ENCODE results near the gene ZNF674.

The ZNF674 gene
- long read RNA-seq, donor 1 = 0 reads
- long read RNA-seq, donor 2 = 0 reads
- long read RNA-seq, donor 3 = 0 reads
- long read RNA-seq, donor 4, full-length matches to known transcripts = 1 of 16 reads
- long read RNA-seq, donor 4, partial matches to known transcripts = 15 of 16 reads
- long read RNA-seq, donor 4, other reads (novel, unspliced or antisense) = 0 of 16 reads
- long read RNA-seq, donor 5, full-length matches to known transcripts = 1 of 1 reads
- long read RNA-seq, donor 5, partial matches to known transcripts = 0 of 1 reads
- long read RNA-seq, donor 5, other reads (novel, unspliced or antisense) = 0 of 1 reads
- long read RNA-seq, donor 6 = 0 reads
- long read RNA-seq, donor 7 = 0 reads
- long read RNA-seq, donor 8, full-length matches to known transcripts = 2 of 2 reads
- long read RNA-seq, donor 8, partial matches to known transcripts = 0 of 2 reads
- long read RNA-seq, donor 8, other reads (novel, unspliced or antisense) = 0 of 2 reads

DNA sequence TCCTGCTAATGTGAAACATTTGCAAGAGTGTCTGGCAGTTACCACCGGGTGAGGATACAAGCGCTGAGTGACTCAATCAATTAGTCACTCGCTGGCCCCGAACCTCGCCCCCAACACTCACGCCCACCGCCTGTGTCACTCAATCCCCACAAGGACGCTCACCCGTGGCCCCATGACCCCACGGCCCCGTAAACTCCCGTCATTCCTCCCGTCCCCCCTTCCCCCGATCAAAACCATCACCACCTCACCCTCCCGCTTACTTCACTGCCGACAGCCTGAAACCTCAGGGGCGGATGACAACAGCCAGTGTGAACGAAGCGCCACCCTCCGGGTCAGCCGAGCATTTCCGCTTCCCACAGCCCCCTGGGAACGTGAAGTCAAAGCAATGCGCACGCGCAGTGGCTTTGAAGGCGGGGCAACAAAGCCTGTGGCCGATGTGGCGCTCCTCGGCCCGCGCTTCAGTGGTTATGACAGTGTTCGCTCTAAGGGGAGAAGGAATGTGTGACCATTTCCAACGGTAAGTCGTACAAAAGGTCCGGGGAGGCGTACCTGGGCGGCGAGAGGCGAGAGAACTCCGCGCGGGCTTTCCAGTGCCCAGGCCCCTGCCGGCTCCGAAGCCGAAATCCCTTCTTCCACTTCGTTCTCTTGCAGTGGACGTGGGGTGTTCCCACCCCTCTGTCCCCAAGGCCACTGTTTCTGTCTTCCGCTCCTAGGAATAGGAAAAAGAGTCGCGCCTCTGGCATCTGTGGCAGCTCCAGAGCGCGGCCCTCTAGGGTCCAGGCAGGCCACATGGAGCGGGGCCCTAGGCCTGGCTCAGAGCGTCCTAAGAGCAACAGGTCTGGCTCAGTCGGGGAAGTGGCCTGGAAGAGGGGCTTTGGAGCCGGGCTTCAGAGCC, at the start of gene ZNF674:
TSS of gene ZNF674 (minus strand) at position 311 of the 895 bp plus-strand sequence. CDS start 3,334 bp downstream, outside the sequence.
- peak; percentile 80 for DNase-seq

DNA sequence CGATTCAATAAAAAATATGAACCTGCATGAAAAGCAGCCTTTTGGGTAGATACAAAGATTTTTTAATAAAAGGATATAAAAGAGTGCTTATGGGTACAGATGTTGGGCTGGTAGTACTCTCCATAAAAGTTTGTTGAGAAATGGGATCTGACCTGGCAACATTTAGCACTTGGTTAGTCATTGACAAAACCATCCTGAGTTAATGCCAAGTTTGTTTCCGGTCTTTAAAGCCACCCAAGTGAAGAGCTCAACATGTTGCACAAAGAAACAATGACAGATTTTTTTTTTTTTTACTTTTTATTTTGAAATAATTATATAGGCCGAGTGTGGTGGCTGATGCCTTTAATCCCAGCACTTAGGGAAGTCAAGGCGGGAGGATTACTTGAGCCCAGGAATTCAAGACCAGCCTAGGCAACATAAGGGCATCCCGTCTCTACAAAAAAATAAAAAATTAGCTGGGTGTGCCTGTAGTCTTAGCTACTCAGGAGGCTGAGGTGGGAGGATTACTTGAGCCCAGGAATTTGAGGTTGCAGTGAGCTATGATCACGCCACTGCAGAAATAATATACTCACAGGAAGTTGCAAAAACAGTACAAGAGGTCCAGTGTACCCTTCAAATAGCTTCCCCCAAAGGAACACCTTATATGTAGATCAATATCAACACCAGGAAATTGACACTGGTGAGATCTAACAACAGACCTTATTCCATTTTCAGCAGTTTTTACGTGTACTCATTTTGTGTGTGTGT, 44.9 kb upstream of the ZNF674 start:
- no peak for DNase-seq

DNA sequence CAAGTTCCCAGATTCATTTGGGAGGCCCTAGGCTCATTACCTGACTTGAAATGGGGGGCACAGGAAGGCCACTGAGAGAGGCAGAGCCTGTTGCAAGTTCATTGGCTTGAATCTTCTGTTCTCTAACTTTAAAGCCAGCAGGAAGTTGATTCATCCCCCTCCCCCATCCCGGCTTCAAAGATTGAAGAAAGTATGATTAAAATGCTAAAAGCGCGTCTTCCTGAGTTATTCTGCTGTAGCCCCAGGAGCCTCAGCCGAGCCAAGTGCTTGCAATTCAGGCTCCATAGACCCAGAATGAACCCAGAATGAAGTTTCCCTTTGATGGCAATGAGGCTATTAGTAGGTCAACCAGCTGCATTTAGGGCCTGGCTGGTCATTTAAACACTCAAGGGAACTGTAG, 43.0 kb upstream of the ZNF674 start:
- no peak for DNase-seq

DNA sequence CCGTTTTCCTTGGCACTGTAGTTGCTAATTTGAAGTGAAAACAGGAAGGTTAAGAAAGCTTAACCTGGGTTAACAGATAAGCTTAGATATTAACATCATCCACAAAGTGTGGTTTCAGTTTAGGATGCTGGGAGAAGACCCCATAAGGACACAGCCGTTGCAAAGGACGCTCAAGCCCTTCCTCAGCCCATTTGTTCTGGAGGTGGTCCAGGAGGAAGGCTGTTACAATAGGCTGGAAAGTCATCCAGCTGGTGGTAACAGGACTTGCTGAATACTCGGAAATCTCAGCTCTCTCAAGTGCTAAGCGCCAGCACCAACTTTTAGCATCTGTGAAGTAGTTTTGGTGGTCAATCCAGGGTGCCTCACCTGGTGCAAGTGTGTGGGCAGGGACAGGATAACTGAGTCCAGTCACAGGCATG, 42.5 kb upstream of the ZNF674 start:
- DNase-seq = no peak

DNA sequence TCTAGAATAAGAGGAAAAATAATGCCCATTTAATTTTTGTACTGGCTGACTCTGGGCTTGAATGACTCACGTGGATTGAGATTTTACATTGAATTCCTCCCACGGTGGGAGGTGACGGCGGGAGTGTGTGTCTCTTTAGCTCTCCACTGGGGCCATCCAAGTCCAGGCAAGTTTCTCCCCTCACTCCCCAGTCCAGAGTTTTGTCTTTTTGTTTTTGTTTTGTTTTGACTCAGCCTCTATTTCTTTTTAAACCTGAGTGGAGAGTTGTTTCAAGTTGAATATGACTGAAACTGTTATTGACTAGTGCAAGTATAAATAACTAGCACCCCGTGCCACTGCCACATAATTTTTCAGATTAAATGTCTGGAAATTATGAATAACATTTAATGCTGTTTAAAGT, 41.9 kb upstream of the ZNF674 start:
- no peak for DNase-seq

DNA sequence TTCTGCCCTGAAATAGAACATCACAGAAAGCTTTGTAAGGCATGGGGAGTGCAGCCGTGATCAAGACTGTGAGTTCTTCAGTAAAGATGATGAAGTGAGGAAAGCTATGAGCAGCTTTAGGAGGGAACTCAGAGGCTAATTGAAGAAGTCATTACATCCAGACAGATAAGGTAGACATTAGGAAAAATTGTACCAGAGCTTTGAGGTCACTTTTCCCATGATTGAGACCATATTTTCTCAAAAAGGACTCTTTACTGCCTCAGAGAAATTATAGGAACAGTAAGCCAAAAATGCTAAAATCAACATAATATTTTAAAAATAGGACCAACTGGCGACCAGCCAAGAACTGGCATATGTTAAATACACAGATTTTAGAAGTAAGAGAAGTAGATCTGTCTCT, 39.5 kb upstream of the ZNF674 start:
- no peak for DNase-seq

DNA sequence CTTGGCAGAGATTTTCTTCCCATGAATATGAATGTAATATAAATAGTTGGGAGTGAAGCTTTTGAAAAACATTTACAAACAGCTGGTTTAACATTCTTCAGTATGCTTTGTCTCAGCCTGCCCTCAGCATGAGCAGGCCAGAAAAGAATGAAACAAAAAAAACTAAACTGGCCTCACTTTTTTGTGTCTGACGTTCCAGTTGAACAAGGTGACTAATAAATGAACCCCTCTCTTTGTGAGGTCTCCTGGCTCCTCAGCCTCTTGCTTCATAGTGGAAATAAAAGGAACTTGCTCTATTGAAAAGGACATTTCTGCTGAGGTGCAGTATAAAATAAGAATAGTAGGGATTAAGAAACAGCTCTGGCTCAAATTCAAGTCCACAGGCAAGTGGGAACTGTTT, 37.7 kb upstream of the ZNF674 start:
- no peak for DNase-seq

DNA sequence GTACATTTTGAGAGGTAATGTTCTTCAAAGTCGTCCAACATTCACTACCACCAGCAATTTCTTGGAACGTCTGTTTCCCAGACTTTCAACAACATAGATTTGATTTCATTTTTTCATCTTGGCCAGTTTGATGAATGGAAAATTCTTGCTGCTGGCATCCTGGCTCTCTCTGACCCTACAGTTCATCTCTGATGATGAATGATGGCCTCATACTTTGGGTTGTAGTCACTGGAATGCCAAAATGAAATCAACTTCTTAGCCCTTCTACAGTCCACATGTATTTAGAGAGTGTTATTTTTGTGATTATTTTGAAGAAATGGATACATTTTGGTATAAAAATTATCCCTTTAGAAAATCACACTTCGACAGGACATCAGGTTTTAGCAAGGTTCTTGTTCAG, 37.1 kb upstream of the ZNF674 start:
- DNase-seq = no peak

DNA sequence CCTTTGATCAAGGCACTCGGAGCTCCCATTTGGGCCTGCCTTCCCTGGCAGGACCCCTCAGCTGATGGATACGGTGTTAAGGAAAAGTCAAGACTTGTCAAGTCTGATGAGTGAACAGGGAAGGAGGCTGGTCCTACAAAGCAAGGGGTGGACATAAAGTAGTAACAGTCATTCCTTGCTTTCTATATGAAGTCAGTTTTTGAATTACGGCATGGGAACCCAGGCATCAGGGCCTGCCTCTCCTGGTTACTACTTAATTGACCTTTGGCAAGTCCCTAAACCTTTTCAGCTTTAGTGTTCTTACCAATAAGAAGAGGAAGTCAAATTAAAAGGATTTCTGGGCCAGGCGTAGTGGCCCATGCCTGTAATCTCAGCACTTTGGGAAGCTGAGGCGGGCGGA, 35.4 kb upstream of the ZNF674 start:
- DNase-seq = no peak

DNA sequence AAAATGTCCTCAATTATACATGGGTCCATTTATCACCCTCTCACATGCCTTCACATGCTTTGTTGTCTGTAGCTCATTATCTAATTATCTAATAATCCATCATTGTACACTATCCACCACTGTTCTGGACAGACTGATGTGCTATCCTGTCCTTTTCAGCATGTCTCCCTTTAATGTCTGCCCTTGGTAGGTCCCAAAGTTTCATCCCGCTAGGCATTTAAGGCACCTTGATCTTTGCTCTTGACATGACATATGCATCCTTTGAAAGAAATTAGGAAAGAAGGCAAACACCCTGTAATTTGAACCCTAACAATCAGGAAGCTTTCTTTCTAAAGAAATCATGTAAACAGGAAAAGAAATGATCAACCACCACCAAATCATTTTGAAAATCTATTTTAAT, 34.0 kb upstream of the ZNF674 start:
- DNase-seq = no peak

DNA sequence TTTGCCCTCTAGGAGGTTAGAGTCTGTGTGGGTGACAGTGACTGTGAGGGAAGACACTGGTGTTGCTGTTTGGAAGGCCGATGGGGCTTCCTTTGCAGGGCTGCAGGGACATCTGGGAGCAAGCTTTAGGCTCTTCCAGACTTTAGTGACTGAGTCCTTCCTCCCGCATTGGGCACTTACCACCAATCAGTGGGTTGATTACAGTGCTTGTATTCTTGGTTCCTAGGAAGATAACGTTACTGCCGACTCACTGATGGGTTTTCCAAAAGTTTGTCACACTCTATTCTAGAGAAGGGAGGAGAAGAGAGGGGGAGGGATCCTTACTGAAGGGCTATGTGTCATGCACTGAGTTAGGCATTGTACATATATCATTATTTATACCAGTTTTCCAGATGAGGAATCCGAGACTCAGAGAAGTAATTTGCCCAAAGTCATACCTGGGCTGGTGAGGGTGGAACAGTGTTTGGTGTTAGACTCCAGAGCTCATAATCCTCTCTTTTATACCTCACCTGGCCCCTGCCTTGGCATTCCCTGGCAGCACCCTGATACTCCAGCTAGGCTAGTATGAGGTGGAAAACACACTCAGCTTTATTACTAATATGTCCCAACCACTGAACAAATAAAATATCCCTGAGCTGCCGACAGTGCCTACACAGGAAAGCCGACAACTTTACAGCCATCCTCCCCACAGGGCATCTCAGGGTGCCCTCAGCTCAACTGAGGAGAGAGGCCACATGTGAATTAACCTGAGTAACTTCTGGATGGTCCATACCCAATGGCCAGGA, 32.2 kb upstream of the ZNF674 start:
- DNase-seq = no peak

DNA sequence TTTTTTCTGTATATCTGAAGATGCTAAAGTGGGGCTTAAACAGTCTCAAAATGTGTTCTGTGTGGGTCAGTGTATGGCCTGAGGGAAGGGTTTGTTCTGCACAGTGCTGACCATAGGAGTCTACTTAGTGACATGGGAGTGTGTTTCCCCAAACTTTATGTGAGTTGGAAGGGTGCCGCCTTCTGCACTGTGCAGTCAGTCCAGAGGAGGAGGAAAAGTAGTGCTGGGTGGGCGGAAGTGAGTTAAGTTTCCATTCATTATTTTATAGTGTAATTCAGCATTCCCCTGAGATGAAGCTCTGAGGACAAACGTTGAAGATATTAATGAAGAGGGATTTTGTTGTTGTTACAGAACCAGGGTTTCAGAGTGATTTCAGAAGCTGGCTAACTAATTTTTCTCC, 31.2 kb upstream of the ZNF674 start:
- no peak for DNase-seq

DNA sequence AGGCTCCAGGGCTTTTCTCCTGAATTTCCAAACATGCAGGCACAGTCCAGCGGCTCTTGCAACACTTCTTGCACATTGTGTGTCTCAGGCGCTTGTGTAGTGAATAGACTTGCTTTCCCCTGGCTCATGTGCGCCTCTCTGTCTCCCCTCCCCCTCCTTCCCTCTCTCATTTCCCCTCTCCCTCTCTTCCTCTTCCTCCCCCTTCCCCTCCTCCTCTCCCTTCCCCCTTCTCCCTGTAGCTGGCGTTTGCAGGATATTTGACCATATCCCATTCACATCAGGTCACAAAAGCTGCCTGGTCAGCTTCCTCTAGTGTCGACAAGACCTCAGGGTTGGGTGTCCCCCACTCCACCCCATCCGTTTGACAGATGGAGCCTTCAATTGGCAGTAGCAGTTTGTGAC, 30.8 kb upstream of the ZNF674 start:
- DNase-seq = no peak

DNA sequence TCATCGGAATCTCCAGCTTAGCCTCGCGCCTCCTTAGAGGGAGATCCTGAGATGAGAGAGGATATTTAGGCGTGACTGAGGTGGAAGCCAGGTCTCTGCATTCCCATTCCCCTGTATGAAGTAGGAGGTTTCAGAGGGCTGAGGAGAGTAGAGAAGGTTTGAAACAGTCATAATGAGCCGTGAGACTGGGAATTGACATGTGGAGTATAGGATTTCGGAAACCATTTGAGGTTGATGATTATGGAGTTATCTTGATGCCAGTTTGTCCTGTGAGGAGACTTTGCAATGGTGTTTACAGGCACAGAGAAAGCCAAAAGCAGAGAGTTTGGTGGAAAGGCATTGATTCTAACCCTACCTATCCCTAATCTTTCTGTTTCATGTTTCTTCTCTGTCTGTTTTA, 30.4 kb upstream of the ZNF674 start:
- no peak for DNase-seq

DNA sequence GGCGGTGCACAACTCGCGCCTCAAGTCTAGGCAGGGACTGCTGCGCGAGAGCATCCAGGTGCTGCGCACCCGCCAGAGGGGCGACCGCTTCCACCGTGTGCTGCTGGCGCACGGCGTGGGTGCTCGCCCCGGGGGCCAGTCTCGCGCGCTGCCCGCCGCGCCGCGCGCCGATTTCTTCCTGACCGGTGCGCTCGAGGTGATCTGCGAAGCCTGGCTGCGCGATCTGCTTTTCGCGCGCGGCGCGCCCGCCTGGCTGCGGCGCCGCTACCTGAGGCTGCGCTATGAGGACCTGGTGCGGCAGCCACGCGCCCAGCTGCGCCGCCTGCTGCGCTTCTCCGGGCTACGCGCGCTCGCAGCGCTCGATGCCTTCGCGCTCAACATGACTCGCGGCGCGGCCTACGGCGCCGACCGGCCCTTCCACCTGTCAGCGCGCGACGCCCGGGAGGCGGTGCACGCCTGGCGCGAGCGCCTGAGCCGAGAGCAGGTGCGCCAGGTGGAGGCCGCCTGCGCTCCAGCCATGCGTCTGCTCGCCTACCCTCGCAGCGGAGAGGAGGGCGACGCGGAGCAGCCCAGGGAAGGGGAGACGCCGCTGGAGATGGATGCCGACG, 29.7 kb upstream of the ZNF674 start:
- peak; percentile 68 for DNase-seq

DNA sequence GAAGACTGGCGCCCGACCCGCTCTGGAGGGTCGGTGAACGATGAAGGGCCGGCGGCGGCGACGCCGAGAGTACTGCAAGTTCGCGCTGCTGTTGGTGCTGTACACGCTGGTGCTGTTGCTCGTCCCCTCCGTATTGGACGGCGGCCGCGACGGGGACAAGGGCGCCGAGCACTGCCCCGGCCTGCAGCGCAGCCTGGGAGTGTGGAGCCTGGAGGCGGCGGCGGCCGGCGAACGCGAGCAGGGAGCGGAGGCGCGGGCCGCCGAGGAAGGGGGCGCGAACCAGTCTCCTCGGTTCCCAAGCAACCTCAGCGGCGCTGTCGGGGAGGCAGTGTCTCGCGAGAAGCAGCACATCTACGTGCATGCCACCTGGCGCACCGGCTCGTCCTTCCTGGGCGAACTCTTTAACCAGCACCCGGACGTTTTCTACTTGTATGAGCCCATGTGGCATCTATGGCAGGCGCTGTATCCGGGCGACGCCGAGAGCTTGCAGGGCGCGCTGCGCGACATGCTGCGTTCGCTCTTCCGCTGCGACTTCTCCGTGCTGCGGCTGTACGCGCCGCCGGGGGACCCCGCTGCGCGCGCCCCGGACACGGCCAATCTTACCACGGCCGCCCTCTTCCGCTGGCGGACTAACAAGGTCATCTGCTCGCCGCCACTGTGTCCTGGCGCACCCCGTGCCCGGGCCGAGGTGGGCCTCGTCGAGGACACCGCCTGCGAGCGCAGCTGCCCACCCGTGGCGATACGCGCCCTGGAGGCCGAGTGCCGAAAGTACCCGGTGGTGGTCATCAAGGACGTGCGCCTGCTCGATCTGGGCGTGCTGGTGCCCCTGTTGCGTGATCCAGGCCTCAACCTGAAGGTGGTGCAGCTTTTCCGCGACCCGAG, 28.9 kb upstream of the ZNF674 start:
- peak; percentile 76 for DNase-seq

DNA sequence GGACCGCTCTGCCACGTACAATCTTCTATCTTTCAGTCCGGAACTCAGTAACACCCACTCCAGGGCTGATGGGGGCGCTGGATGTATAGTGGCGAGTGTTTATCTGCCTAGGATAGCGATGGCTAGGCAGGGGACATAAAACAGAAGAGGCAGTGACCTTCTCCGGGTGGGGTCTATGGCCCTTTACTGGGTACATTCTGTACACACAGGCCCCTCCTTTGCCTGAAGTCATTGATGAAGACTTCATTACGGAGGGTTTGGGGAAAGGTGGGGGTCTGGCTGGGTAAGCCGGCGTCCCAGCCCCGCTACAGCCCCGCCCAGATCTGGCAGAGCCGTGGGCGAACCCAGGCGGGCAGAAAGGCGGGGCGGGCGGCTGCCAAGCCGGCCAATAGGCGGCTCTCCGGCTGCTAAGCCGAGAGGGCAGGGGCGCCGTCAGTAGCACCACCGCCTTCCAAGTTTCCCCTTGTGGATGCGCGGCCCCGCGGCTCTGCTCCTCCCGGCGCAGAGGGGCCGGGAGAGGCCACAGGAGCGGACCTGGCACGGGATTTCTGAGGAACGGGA, 28.2 kb upstream of the ZNF674 start, which contains the start of gene CHST7:
TSS of gene CHST7 (plus strand) at position 435 of the 561 bp plus-strand sequence. CDS start 167 bp downstream, outside the sequence.
- peak; percentile 74 for DNase-seq

DNA sequence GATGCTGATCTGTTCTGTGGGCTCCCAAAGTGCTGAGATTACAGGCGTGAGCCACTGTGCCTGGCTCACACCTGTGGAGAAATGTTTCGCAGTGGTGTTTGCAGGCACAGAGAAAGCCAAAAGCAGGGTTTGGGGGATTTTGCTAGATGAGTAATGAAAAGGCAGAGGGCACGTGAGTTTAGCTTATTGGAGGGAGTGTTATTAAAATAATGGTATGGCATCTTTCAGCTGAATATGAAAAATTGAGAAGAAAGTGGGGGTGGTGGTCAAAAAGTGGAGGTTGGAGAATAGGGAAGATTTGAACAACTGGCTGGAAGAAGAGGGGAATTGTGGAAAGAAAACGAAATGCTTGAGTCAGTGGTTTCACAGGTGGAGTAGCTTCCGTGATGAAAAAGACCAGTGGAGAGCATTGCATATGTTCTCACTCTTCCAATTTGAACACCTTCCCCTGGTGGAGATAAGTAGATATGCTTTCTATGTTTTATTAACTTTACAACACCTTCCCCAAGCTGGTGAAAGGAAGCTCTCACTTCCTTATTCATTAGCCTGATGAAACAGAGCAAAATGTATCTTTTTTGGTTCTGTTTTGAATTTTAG, 27.2 kb upstream of the ZNF674 start:
- DNase-seq = no peak
